HUES6 (cell line): ENCODE data around the gene PPP1R12B.
"Not testable (repeated sequence)": the region's sequence is repeated elsewhere in the genome, so short reads cannot be mapped to it uniquely, and the experiment has no call there.

ENCODE experiments used
- H3K27ac ChIP-seq: 2 replicates; pipeline ENCODE4 v1.7.0; 2013; ENCODE audit warnings: low read depth, mild to moderate bottlenecking, low read length, inconsistent platforms
- H3K27me3 ChIP-seq: 2 replicates; pipeline ENCODE4 v1.6.1; 2013; ENCODE audit warnings: low read length; ENCODE audit not compliant: control insufficient read depth, insufficient read depth
- H3K36me3 ChIP-seq: 2 replicates; pipeline ENCODE4 v1.6.1; 2013; ENCODE audit warnings: low read length; ENCODE audit not compliant: control insufficient read depth, insufficient read depth
- H3K4me1 ChIP-seq: 2 replicates; pipeline ENCODE4 v1.6.1; 2013; ENCODE audit warnings: low read length; ENCODE audit not compliant: control insufficient read depth, insufficient read depth
- H3K4me3 ChIP-seq: 2 replicates; pipeline ENCODE4 v1.5.1; 2013; ENCODE audit warnings: low read depth, low read length
- H3K9ac ChIP-seq: one replicate; pipeline ENCODE4 v1.6.1; 2013; ENCODE audit warnings: mild to moderate bottlenecking, low read length
- H3K9me3 ChIP-seq: 2 replicates; pipeline ENCODE4 v1.6.1; 2013; ENCODE audit warnings: low read depth, low read length; ENCODE audit not compliant: control insufficient read depth, insufficient read depth

Gene PPP1R12B

GRCh38 chr1:202638701-202639305 lies 290.3 kb downstream of the PPP1R12B start:
- H3K9ac ChIP-seq = not testable (repeated sequence)
- peaks cover 42% of the 10 kb centered on the region for H3K27me3 ChIP-seq

GRCh38 chr1:202639500-202639899 lies 291.0 kb downstream of the PPP1R12B start:
- no peaks in the 10 kb centered on the region for H3K9me3 ChIP-seq
- no peak overlapping the region for H3K4me3 ChIP-seq
- H3K9ac ChIP-seq = no peak overlapping the region
- peaks cover 49% of the 10 kb centered on the region for H3K27me3 ChIP-seq
- no peak overlapping the region for H3K27ac ChIP-seq
- H3K4me1 ChIP-seq = peaks cover 23% of the 10 kb centered on the region
- no peaks in the 10 kb centered on the region for H3K36me3 ChIP-seq

More at GRCh38 chr1:202638701-202639305, 290.3 kb downstream of the PPP1R12B start:
- H3K36me3 ChIP-seq, H3K4me3 ChIP-seq, H3K27ac ChIP-seq, H3K9me3 ChIP-seq: not testable (repeated sequence)
- H3K4me1 ChIP-seq = peaks cover 23% of the 10 kb centered on the region

- Histone ChIP-seq H3K9me3 (no peaks in the 10 kb centered on the region), H3K4me3 (peak overlapping the region; percentile 85), H3K27ac (no peak overlapping the region), H3K36me3 (no peaks in the 10 kb centered on the region), H3K27me3 (peaks cover 76% of the 10 kb centered on the region), H3K4me1 (peaks cover 23% of the 10 kb centered on the region), H3K9ac (no peak overlapping the region)
Observed at GRCh38 chr1:202642212-202642611, 293.7 kb downstream of the PPP1R12B start.
